GM12878 (cell line): ENCODE measurements around the gene PRDX1. TPM values are rescaled to one million over a fixed set of nuclear protein-coding genes. Genes with fewer than 3 reads are reported as not detected.
A peak's percentile ranks its signal among the peaks of the same experiment; 100 is the strongest.

Experiments used
- ATAC-seq: fragments of 200-7000 bp; cut with Tn5 transposase; 3 replicates; pipeline ENCODE4 v1.9.1; 2020; ENCODE audit warnings: mild to moderate bottlenecking, moderate library complexity
- BruUV-seq: library from RNA; stranded (reverse); fragments of 400-500 nt; replicated peaks from 2 replicates; lab custom pipeline; 2021; lab: Mats Ljungman, UMichigan
- CTCF ChIA-PET: fragments of 300-600 bp; sonication (Branson Sonifier 250); formaldehyde crosslinking; extraction: SDS; loops from one replicate; lab custom pipeline; 2021; ENCODE audit warnings: inconsistent platforms; lab: Yijun Ruan, JAX
- POLR2A ChIA-PET: fragments of 350-600 bp; formaldehyde crosslinking; extraction: SDS; loops from one replicate; lab custom pipeline; 2021; ENCODE audit warnings: inconsistent platforms; lab: Charles Lee
- RAD21 ChIA-PET: fragments of 300-600 bp; sonication (Branson Sonifier 250); formaldehyde crosslinking; loops from one replicate; lab custom pipeline; 2023; ENCODE audit warnings: antibody characterized with exemption; ENCODE audit not compliant: unreplicated experiment; lab: Charles Lee
- SMC1A ChIA-PET: fragments of 300-600 bp; sonication (Branson Sonifier 250); formaldehyde crosslinking; loops from one replicate; lab custom pipeline; 2023; ENCODE audit not compliant: unreplicated experiment, uncharacterized antibody; lab: Charles Lee
- DNase-seq: peaks from one replicate; pipeline ENCODE4 v3.0.0-alpha.2; 2011; ENCODE audit warnings: low read depth, low spot score
- FAIRE-seq: peaks from 3 replicates; lab custom pipeline; 2011; peaks lifted over from hg19 to GRCh38; lab: Jason Lieb, UNC
- H2AFZ ChIP-seq: 2 replicates; pipeline ENCODE4 v1.6.0; 2011; ENCODE audit warnings: low read depth, low read length, control low read depth; ENCODE audit not compliant: control insufficient read depth
- H3K27ac ChIP-seq: 2 replicates; pipeline ENCODE4 v1.5.1; 2011; ENCODE audit warnings: control low read depth; ENCODE audit not compliant: control insufficient read depth, insufficient read depth
- H3K27me3 ChIP-seq, 2 experiments: replicated peaks in 1 of 2; 2 replicates each; pipeline versions ENCODE4 v1.6.0 to v1.6.1; 2011; ENCODE audit warnings: low read length in 1 of 2; ENCODE audit not compliant: control insufficient read depth in 2 of 2, insufficient read depth in 2 of 2
- H3K36me3 ChIP-seq, 2 experiments: 2 replicates each; pipeline ENCODE4 v1.5.1; 2011; ENCODE audit warnings: low read length in 1 of 2; ENCODE audit not compliant: control insufficient read depth in 2 of 2, insufficient read depth in 2 of 2
- H3K4me1 ChIP-seq: 2 replicates; pipeline ENCODE4 v1.6.1; 2011; ENCODE audit warnings: mild to moderate bottlenecking, low read length, moderate library complexity, mixed read lengths; ENCODE audit not compliant: control insufficient read depth, insufficient read depth
- H3K4me2 ChIP-seq: 2 replicates; pipeline ENCODE4 v1.6.0; 2011; ENCODE audit warnings: control low read depth; ENCODE audit not compliant: control insufficient read depth, insufficient read depth
- H3K4me3 ChIP-seq: fragments of 200-600 bp; sonication (generic); 2 replicates; pipeline ENCODE4 v1.5.1; 2016
- H3K79me2 ChIP-seq: 2 replicates; pipeline ENCODE4 v1.6.0; 2011; ENCODE audit warnings: low read length; ENCODE audit not compliant: control insufficient read depth, insufficient read depth
- H3K9ac ChIP-seq: 2 replicates; pipeline ENCODE4 v1.8.0; 2011; ENCODE audit warnings: low read length, control low read depth, mixed read lengths; ENCODE audit not compliant: control insufficient read depth, insufficient read depth
- H3K9me3 ChIP-seq: replicated peaks from 3 replicates; pipeline ENCODE4 v1.5.1; 2011; ENCODE audit warnings: mild to moderate bottlenecking, low read length; ENCODE audit not compliant: control insufficient read depth, insufficient read depth
- H4K20me1 ChIP-seq: 2 replicates; pipeline ENCODE4 v1.6.0; 2011; ENCODE audit not compliant: control insufficient read depth, insufficient read depth
- POLR2AphosphoS5 ChIP-seq: IDR thresholded peaks from 2 replicates; pipeline ENCODE4 v1.6.1; 2011; ENCODE audit warnings: mild to moderate bottlenecking, low read length, inconsistent platforms
- YBX1 ChIP-seq: fragments of 450-650 bp; IDR thresholded peaks from 2 replicates; pipeline ENCODE4 v1.6.1; 2016; ENCODE audit warnings: antibody characterized with exemption
- WGBS: methylation state at CpG from one replicate; pipeline ENCODE4 v1.1.6; 2016; ENCODE audit warnings: low lambda C conversion rate; ENCODE audit not compliant: insufficient replicate concordance, insufficient coverage; ENCODE audit errors: missing lambda C conversion rate; 5-methylcytosine and 5-hydroxymethylcytosine counted together
- in situ Hi-C: fragments of 300-500 bp; cut with MboI; formaldehyde crosslinking; loops from 9 replicates; pipeline ENCODE4 v1.14.3; 2018; ENCODE audit warnings: mixed read lengths
- intact Hi-C: fragments of 100-400 bp; cut with micrococcal nuclease; formaldehyde crosslinking; loops from one replicate; pipeline ENCODE4 v1.14.2; 2022; ENCODE audit not compliant: unreplicated experiment
- polyA plus RNA-seq, 11 experiments: library from polyadenylated mRNA; depleted of rRNA in 4 of 11; unstranded in 6 of 11; stranded (reverse) in 5 of 11; fragments of >200 nt; fragmentation: Nextera tagmentation in 4 of 11; fragmentation: Illumina TruSeq in 1 of 11; extraction: Ambion mirVana in 4 of 11; extraction: Trizol in 1 of 11; gene quantifications; 1 replicate in 1 of 11; 2 replicates in 10 of 11; pipeline versions ENCODE4 v1.2.1 to v1.2.3, GENCODE V29; 2011 to 2016; ENCODE audit warnings: inconsistent platforms in 2 of 11, missing spikeins in 2 of 11, low read depth in 1 of 11
- total RNA-seq, 4 experiments: library from RNA; depleted of rRNA in 3 of 4; stranded (reverse); fragments of >200 nt in 3 of 4; fragmentation: Illumina TruSeq in 1 of 4; extraction: Trizol in 1 of 4; gene quantifications; 2 replicates each; pipeline versions ENCODE4 v1.2.1 to v1.2.3, GENCODE V29; 2013 to 2021

The PRDX1 gene
- total and polyA plus RNA-seq, 10 of the 15 experiments (the other 5 are each of a cell fraction or from before 2014, with no cell fraction given), result 659 to 1,775 (median 811) TPM

DNA sequence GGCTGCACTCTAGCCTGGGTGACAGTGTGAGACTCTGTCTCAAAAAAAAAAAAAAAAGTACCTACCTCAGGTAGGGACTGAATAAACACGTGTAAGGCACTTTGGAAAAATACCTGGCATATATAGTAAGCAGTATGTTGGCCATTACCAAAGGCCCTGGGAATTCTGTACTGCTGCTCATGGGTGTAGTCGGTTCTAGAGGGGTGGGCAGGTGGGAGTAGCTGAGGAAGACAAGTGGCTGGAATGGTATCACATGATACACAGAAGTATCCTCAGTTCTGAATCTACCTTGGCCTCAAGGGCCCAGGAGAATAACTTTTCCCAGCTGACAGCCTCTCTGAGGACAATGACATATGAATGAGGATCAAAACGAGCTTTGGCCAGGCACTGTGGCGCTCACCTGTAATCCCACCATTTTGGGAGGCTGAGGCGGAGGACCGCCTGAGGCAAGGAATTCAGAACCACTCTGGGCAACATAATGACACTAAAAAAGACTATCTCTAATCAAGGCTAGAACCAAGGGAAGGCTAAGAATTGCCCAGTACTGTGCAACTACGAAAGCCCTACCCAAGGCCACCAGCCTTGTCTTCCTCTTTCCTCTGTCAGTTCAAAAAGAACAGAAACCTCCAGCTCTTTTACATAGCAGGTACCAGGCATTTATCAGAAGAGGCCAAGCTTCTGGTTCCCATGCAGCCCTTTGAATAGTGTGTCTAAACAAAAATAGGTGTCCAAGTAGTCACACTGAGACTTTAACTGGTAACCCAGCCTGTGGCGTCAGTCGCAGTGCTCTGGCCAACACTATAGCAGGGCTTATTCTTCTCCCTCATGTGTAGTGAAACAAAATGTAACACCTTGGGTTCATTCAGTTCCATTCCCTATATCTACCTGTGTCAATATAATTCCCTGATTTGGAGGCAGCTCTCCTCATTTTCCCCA, 11.4 kb downstream of the PRDX1 start:
- Histone ChIP-seq H3K79me2 (peaks cover 3% of the 10 kb centered on the region), H3K27ac (no peak overlapping the region), H3K9me3 (no peaks in the 10 kb centered on the region), H3K4me2 (no peak overlapping the region), H3K4me3 (no peak overlapping the region), H2AFZ (no peak overlapping the region), H3K36me3 (peaks cover 18 to 32% of the 10 kb centered on the region in 2 experiments), H4K20me1 (0 out of 2 replicates have a peak, but pooled peaks cover 2% of the 10 kb centered on the region), H3K9ac (no peak overlapping the region), H3K4me1 (no peaks in the 10 kb centered on the region), H3K27me3 (no peaks in the 10 kb centered on the region)
- ChIA-PET RAD21 (interaction anchor here (0.9 to 3.7 kb wide), 3 partner anchors 11 to 60 kb away, joined by 3 to 14 read pairs (median 4); partner anchors contain the start of genes CCDC163 and MMACHC), CTCF (interaction anchor here (0.6 to 4.5 kb wide), 9 partner anchors 9 to 253 kb away, joined by 3 to 212 read pairs (median 17); partner anchors contain the start of genes AKR1A1, CCDC163 and MMACHC), SMC1A (interaction anchor here (0.6 to 5.6 kb wide), 8 partner anchors 10 to 77 kb away, joined by 3 to 114 read pairs (median 5); partner anchors contain the start of genes AKR1A1, CCDC163, MMACHC and NASP), POLR2A (interaction anchor here (0.6 to 1.6 kb wide), 2 partner anchors 10 to 11 kb away, joined by 3 to 11 read pairs; partner anchors contain the start of genes CCDC163, MMACHC and PRDX1)
- DNase-seq, result no peak
- TF ChIP-seq POLR2AphosphoS5, result peak; percentile 44; the same call in 1 of the 2 replicates
- no peak for TF ChIP-seq YBX1
- no peak for ATAC-seq
- no TSS peak for BruUV-seq
- FAIRE-seq, result no peak
- in situ Hi-C loops (no loop called here), intact Hi-C loops (loop anchor here (10.0 kb wide), 1 partner anchor 374 kb away; no protein-coding TSS in a partner anchor)
- 58% methylated on average over 9 of the region's 9 CpGs for WGBS
